Nephron progenitor cell (in vitro differentiated cells): ENCODE data around the gene SIRPG.
"Not testable (repeated sequence)": the region's sequence is repeated elsewhere in the genome, so short reads cannot be mapped to it uniquely, and the experiment has no call there.

Experiments
- DNase-seq: peaks from one replicate; pipeline ENCODE4 v3.0.0; 2021
- H3K27ac Mint-ChIP-seq: 2 replicates; pipeline ENCODE4 v1.8.0; 2021; ENCODE audit warnings: mild to moderate bottlenecking, moderate library complexity, mixed read lengths
- H3K27me3 Mint-ChIP-seq: 2 replicates; pipeline ENCODE4 v1.8.0; 2021; ENCODE audit warnings: mild to moderate bottlenecking, low read depth, mixed read lengths; ENCODE audit not compliant: poor library complexity
- H3K36me3 Mint-ChIP-seq: 2 replicates; pipeline ENCODE4 v1.8.0; 2021; ENCODE audit warnings: low read depth, mixed read lengths
- H3K4me1 Mint-ChIP-seq: 2 replicates; pipeline ENCODE4 v1.8.0; 2021; ENCODE audit warnings: mixed read lengths
- H3K4me3 Mint-ChIP-seq: 2 replicates; pipeline ENCODE4 v1.8.0; 2021; ENCODE audit warnings: mild to moderate bottlenecking, moderate library complexity, mixed read lengths
- H3K9me3 Mint-ChIP-seq: 2 replicates; pipeline ENCODE4 v1.8.0; 2021; ENCODE audit warnings: mild to moderate bottlenecking, moderate library complexity, mixed read lengths
- CTCF ChIP-seq: fragments of 200-600 bp; sonication (generic); IDR thresholded peaks from 2 replicates; pipeline ENCODE4 v1.5.0; 2021; ENCODE audit warnings: antibody characterized with exemption

The SIRPG gene

GRCh38 chr20:1651268-1652058, 6.1 kb downstream of the SIRPG start:
- Mint-ChIP-seq H3K36me3 (no peaks in the 10 kb centered on the region), H3K27ac (no peak overlapping the region), H3K9me3 (peaks cover 8% of the 10 kb centered on the region), H3K27me3 (no peaks in the 10 kb centered on the region), H3K4me3 (no peak overlapping the region), H3K4me1 (no peaks in the 10 kb centered on the region)
- TF ChIP-seq CTCF: no peak
- no peak for DNase-seq

- H3K4me1 Mint-ChIP-seq: no peaks in the 10 kb centered on the region
- peaks cover 4% of the 10 kb centered on the region for H3K9me3 Mint-ChIP-seq
- no peak for DNase-seq
- no peak overlapping the region for H3K4me3 Mint-ChIP-seq
- no peaks in the 10 kb centered on the region for H3K36me3 Mint-ChIP-seq
- no peaks in the 10 kb centered on the region for H3K27me3 Mint-ChIP-seq
- TF ChIP-seq CTCF: no peak
- no peak overlapping the region for H3K27ac Mint-ChIP-seq
These were observed 9.5 kb downstream of the SIRPG start for GRCh38 chr20:1648101-1648500.

GRCh38 chr20:1646975-1647431, 10.6 kb downstream of the SIRPG start:
- Mint-ChIP-seq H3K4me1 (no peaks in the 10 kb centered on the region), H3K27ac (no peak overlapping the region), H3K4me3 (no peak overlapping the region), H3K9me3 (no peaks in the 10 kb centered on the region), H3K27me3 (no peaks in the 10 kb centered on the region), H3K36me3 (no peaks in the 10 kb centered on the region)
- DNase-seq: no peak
- no peak for TF ChIP-seq CTCF

- no peaks in the 10 kb centered on the region for H3K4me1 Mint-ChIP-seq
- peaks cover 2% of the 10 kb centered on the region for H3K9me3 Mint-ChIP-seq
- TF ChIP-seq CTCF: no peak
- no peaks in the 10 kb centered on the region for H3K36me3 Mint-ChIP-seq
- H3K27ac Mint-ChIP-seq: no peak overlapping the region
- no peak for DNase-seq
- no peak overlapping the region for H3K4me3 Mint-ChIP-seq
- H3K27me3 Mint-ChIP-seq: no peaks in the 10 kb centered on the region
These were observed 13.2 kb downstream of the SIRPG start for GRCh38 chr20:1644101-1644962.

GRCh38 chr20:1638643-1639042, 18.9 kb downstream of the SIRPG start:
- H3K4me1 Mint-ChIP-seq, H3K27me3 Mint-ChIP-seq, DNase-seq, H3K9me3 Mint-ChIP-seq, H3K36me3 Mint-ChIP-seq, H3K27ac Mint-ChIP-seq, H3K4me3 Mint-ChIP-seq: not testable (repeated sequence)

- peaks cover 8% of the 10 kb centered on the region for H3K27me3 Mint-ChIP-seq
- H3K9me3 Mint-ChIP-seq: peaks cover 9% of the 10 kb centered on the region
- no peaks in the 10 kb centered on the region for H3K36me3 Mint-ChIP-seq
- H3K4me1 Mint-ChIP-seq: peaks cover 7% of the 10 kb centered on the region
- no peak overlapping the region for H3K4me3 Mint-ChIP-seq
- TF ChIP-seq CTCF: no peak
- no peak for DNase-seq
- no peak overlapping the region for H3K27ac Mint-ChIP-seq
These were observed 19.8 kb downstream of the SIRPG start for GRCh38 chr20:1637755-1638154.
